Upper lobe of left lung (tissue), 6 donors: ENCODE data around the gene OR51B5. TPM values are rescaled to one million over a fixed set of nuclear protein-coding genes. Genes with fewer than 3 reads are reported as not detected.
"Not testable (repeated sequence)": the region's sequence is repeated elsewhere in the genome, so short reads cannot be mapped to it uniquely, and the experiment has no call there.

ENCODE experiments used
- ATAC-seq, 2 donors: fragments of 200-7000 bp; cut with Tn5 transposase; one replicate each; pipeline ENCODE4 v1.9.1; 2022; ENCODE audit warnings: mild to moderate bottlenecking in 2 of 2, moderate library complexity in 2 of 2; ENCODE audit not compliant: low FRiP score in 2 of 2
- DNase-seq, 2 donors: peaks; one replicate each; pipeline ENCODE4 v3.0.0-alpha.2; 2019 to 2020
- H3K27ac ChIP-seq, 4 donors: fragments of 200-600 bp; sonication (generic); one replicate each; pipeline ENCODE4 v1.5.1; 2016 to 2019
- H3K27me3 ChIP-seq, 4 donors: fragments of 200-600 bp; sonication (generic); one replicate each; pipeline ENCODE4 v1.5.1; 2017 to 2019
- H3K36me3 ChIP-seq, 4 donors: fragments of 200-600 bp; sonication (generic); one replicate each; pipeline ENCODE4 v1.5.1; 2016 to 2019
- H3K4me1 ChIP-seq, 4 donors: fragments of 200-600 bp; sonication (generic); one replicate each; pipeline ENCODE4 v1.5.1; 2018 to 2019
- H3K4me3 ChIP-seq, 4 donors: fragments of 200-600 bp; sonication (generic); one replicate each; pipeline ENCODE4 v1.5.1; 2017 to 2019; ENCODE audit warnings: mild to moderate bottlenecking in 2 of 4, moderate library complexity in 1 of 4
- H3K9me3 ChIP-seq, 4 donors: fragments of 200-600 bp; sonication (generic); one replicate each; pipeline ENCODE4 v1.5.1; 2018 to 2019
- CTCF ChIP-seq, 6 experiments: fragments of 450-650 bp in 4 of 6; fragments of 200-600 bp in 2 of 6; sonication (generic) in 2 of 6; IDR thresholded peaks; one replicate each; pipeline ENCODE4 v1.5.1; 2016 to 2019; ENCODE audit warnings: antibody characterized with exemption in 6 of 6
- EP300 ChIP-seq, 4 donors: sonication (generic); formaldehyde crosslinking; IDR thresholded peaks; one replicate each; pipeline ENCODE4 v1.5.1; 2017; ENCODE audit warnings: antibody characterized with exemption in 4 of 4, control low read depth in 2 of 4
- POLR2A ChIP-seq, 4 donors: fragments of 450-650 bp; IDR thresholded peaks; one replicate each; pipeline ENCODE4 v1.5.1; 2016 to 2017; ENCODE audit warnings: antibody characterized with exemption in 4 of 4, mild to moderate bottlenecking in 2 of 4
- POLR2AphosphoS5 ChIP-seq, 2 donors: sonication (generic); formaldehyde crosslinking; IDR thresholded peaks; one replicate each; pipeline ENCODE4 v1.5.1; 2017; ENCODE audit warnings: antibody characterized with exemption in 2 of 2
- WGBS, 2 donors: methylation state at CpG; one replicate each; pipeline ENCODE4 v1.1.5; 2017 to 2018; 5-methylcytosine and 5-hydroxymethylcytosine counted together
- total RNA-seq, 6 donors: library from RNA; depleted of rRNA in 4 of 6; stranded (reverse); fragments of >200 nt in 4 of 6; gene quantifications; one replicate each; pipeline versions ENCODE4 v1.1.0 to v1.2.1, GENCODE V29; 2016 to 2021
- donor health status: DM: no; HTN: no; CAD: no; lungs with moderate emphysema.
- donor health status: DM: no; HTN: yes; CAD: no; lungs with severe emphysema.

Gene OR51B5
- total RNA-seq, 6 donors from 2014 or later = 0.26 to 2.0 (median 0.30) TPM; not detected in 3

- H3K4me3 ChIP-seq = no peak overlapping the region
- no peak for ATAC-seq
- H3K9me3 ChIP-seq = no peaks in the 10 kb centered on the region
- H3K27me3 ChIP-seq = no peaks in the 10 kb centered on the region
- DNase-seq = no peak
- H3K4me1 ChIP-seq = no peaks in the 10 kb centered on the region
- H3K27ac ChIP-seq = no peak overlapping the region
- no peaks in the 10 kb centered on the region for H3K36me3 ChIP-seq
- no peak for TF ChIP-seq EP300 (IDR thresholded peaks at IDR 0.05)
- TF ChIP-seq CTCF (IDR thresholded peaks at IDR 0.05) = no peak
- no peak for TF ChIP-seq POLR2A (IDR thresholded peaks at IDR 0.05)
- TF ChIP-seq POLR2AphosphoS5 (IDR thresholded peaks at IDR 0.05) = no peak
These were observed 7.0 kb downstream of the OR51B5 start for GRCh38 chr11:5336331-5336730.

GRCh38 chr11:5335170-5335569 lies 8.2 kb downstream of the OR51B5 start:
- Histone ChIP-seq H3K27me3 (no peaks in the 10 kb centered on the region), H3K9me3 (no peaks in the 10 kb centered on the region), H3K27ac (no peak overlapping the region), H3K36me3 (no peaks in the 10 kb centered on the region), H3K4me1 (no peaks in the 10 kb centered on the region), H3K4me3 (no peak overlapping the region)
- DNase-seq (no peak), ATAC-seq (no peak)
- TF ChIP-seq POLR2A (IDR thresholded peaks at IDR 0.05) (no peak), CTCF (IDR thresholded peaks at IDR 0.05) (no peak), EP300 (IDR thresholded peaks at IDR 0.05) (no peak), POLR2AphosphoS5 (IDR thresholded peaks at IDR 0.05) (no peak)
- WGBS, 2 donors = 32 to 46% methylated on average over 1 of the region's 1 CpG

GRCh38 chr11:5324197-5324596 lies 19.1 kb downstream of the OR51B5 start, which contains the start of gene OR51B2:
TSS of gene OR51B2 (minus strand) at chr11:5324297. CDS start at chr11:5324297, 0 bp downstream.
- 80 to 82% methylated on average over 3 of the region's 3 CpGs for WGBS, 2 donors
- DNase-seq = no peak
- no peak within 1 kb of the TSS for H3K4me3 ChIP-seq

GRCh38 chr11:5317292-5317691 lies 26.0 kb downstream of the OR51B5 start:
- Histone ChIP-seq H3K4me1 (no peaks in the 10 kb centered on the region), H3K36me3 (no peaks in the 10 kb centered on the region), H3K4me3 (no peak overlapping the region), H3K27ac (no peak overlapping the region), H3K9me3 (no peaks in the 10 kb centered on the region), H3K27me3 (no peaks in the 10 kb centered on the region)
- ATAC-seq = no peak
- 52 to 76% methylated on average over 5 of the region's 5 CpGs for WGBS, 2 donors
- no peak for DNase-seq
- TF ChIP-seq EP300 (IDR thresholded peaks at IDR 0.05) = no peak
- no peak for TF ChIP-seq POLR2AphosphoS5 (IDR thresholded peaks at IDR 0.05)
- TF ChIP-seq CTCF (IDR thresholded peaks at IDR 0.05) = no peak
- TF ChIP-seq POLR2A (IDR thresholded peaks at IDR 0.05) = no peak

More at GRCh38 chr11:5324197-5324596, 19.1 kb downstream of the OR51B5 start, which contains the start of gene OR51B2:
- Histone ChIP-seq H3K27me3 (no peaks in the 10 kb centered on the region), H3K36me3 (no peaks in the 10 kb centered on the region), H3K4me1 (no peaks in the 10 kb centered on the region), H3K9me3 (no peaks in the 10 kb centered on the region), H3K27ac (no peak within 1 kb of the TSS)
- no peak for TF ChIP-seq EP300 (IDR thresholded peaks at IDR 0.05)
- no peak for TF ChIP-seq POLR2A (IDR thresholded peaks at IDR 0.05)
- no peak for TF ChIP-seq CTCF (IDR thresholded peaks at IDR 0.05)
- TF ChIP-seq POLR2AphosphoS5 (IDR thresholded peaks at IDR 0.05) = no peak
- ATAC-seq = no peak

GRCh38 chr11:5313326-5314023 lies 29.8 kb downstream of the OR51B5 start:
- H3K36me3 ChIP-seq, DNase-seq, H3K4me3 ChIP-seq, H3K27ac ChIP-seq, H3K4me1 ChIP-seq, H3K9me3 ChIP-seq, H3K27me3 ChIP-seq, ATAC-seq: not testable (repeated sequence)
- WGBS, 2 donors = 79 to 84% methylated on average over 3 of the region's 3 CpGs
